HCT116 (cell line): ENCODE measurements around the gene MORC4. TPM values are rescaled to one million over a fixed set of nuclear protein-coding genes. Genes with fewer than 3 reads are reported as not detected.

Experiments
- ATAC-seq: fragments of 200-7000 bp; cut with Tn5 transposase; 2 replicates; pipeline ENCODE4 v1.9.1; 2020; ENCODE audit warnings: mild to moderate bottlenecking, moderate library complexity
- BruUV-seq: library from RNA; stranded (reverse); fragments of 400-500 nt; replicated peaks from 2 replicates; lab custom pipeline; 2021; lab: Mats Ljungman, UMichigan
- CTCF ChIA-PET: fragments of 300-600 bp; sonication (Branson Sonifier 250); formaldehyde crosslinking; loops from one replicate; lab custom pipeline; 2021; ENCODE audit warnings: antibody characterized with exemption; lab: Charles Lee
- POLR2A ChIA-PET: fragments of 300-600, 350-600 bp; sonication (Branson Sonifier 250); formaldehyde crosslinking; loops from one replicate; lab custom pipeline; 2021; ENCODE audit warnings: antibody characterized with exemption; lab: Charles Lee
- RAD21 ChIA-PET, 2 experiments: fragments of 300-600 bp; sonication (Branson Sonifier 250); formaldehyde crosslinking; loops; one replicate each; lab custom pipeline; 2023; ENCODE audit warnings: low total read pairs in 2 of 2; ENCODE audit not compliant: uncharacterized antibody in 2 of 2, unreplicated experiment in 2 of 2, low non-redundant PET in 1 of 2; lab: Charles Lee
- DNase-seq: peaks from one replicate; pipeline ENCODE4 v3.0.0-alpha.2; 2010; ENCODE audit warnings: low read depth, low spot score
- H2AFZ ChIP-seq: fragments of 200-600 bp; shearing (Covaris generic), sonication (generic); 2 replicates; pipeline ENCODE4 v1.6.1; 2017; ENCODE audit warnings: low read depth, mixed run types, mixed read lengths, antibody characterized with exemption, low read length; ENCODE audit not compliant: poor library complexity, severe bottlenecking
- H3K27ac ChIP-seq: 2 replicates; pipeline ENCODE4 v1.5.1; 2012; ENCODE audit warnings: low read depth, low read length
- H3K27me3 ChIP-seq: fragments of 200-600 bp; sonication (generic); 2 replicates; pipeline ENCODE4 v1.6.1; 2016; ENCODE audit warnings: mixed run types, low read length, mixed read lengths; ENCODE audit not compliant: insufficient read depth
- H3K36me3 ChIP-seq, 2 experiments: fragments of 200-500 bp in 1 of 2; fragments of 200-600 bp in 1 of 2; sonication (Bioruptor generic) in 1 of 2; sonication (generic) in 1 of 2; 2 replicates each; pipeline versions ENCODE4 v1.5.1 to v1.6.1; 2014 to 2016; ENCODE audit warnings: low read length in 2 of 2, inconsistent platforms in 1 of 2, mixed read lengths in 1 of 2, mixed run types in 1 of 2; ENCODE audit not compliant: insufficient read depth in 2 of 2, control insufficient read depth in 1 of 2
- H3K4me1 ChIP-seq, 2 experiments: fragments of 200-600 bp in 1 of 2; sonication (generic) in 1 of 2; 2 replicates each; pipeline versions ENCODE4 v1.5.1 to v1.6.1; 2012 to 2017; ENCODE audit warnings: low read length in 2 of 2, inconsistent platforms in 1 of 2, mild to moderate bottlenecking in 1 of 2, mixed read lengths in 1 of 2, mixed run types in 1 of 2, moderate library complexity in 1 of 2; ENCODE audit not compliant: insufficient read depth in 2 of 2, control insufficient read depth in 1 of 2
- H3K4me2 ChIP-seq: fragments of 200-600 bp; sonication (generic); 2 replicates; pipeline ENCODE4 v1.6.1; 2017; ENCODE audit warnings: mixed run types, low read length, mixed read lengths
- H3K4me3 ChIP-seq, 2 experiments: fragments of 200-600 bp in 1 of 2; sonication (generic) in 1 of 2; replicated peaks in 1 of 2; 2 replicates each; pipeline ENCODE4 v1.5.1; 2011 to 2016; ENCODE audit warnings: low read length in 2 of 2, control low read depth in 1 of 2, low read depth in 1 of 2, mild to moderate bottlenecking in 1 of 2, mixed read lengths in 1 of 2, mixed run types in 1 of 2
- H3K79me2 ChIP-seq: fragments of 200-600 bp; sonication (generic); 2 replicates; pipeline ENCODE4 v1.6.1; 2017; ENCODE audit warnings: mild to moderate bottlenecking, mixed run types, low read length, moderate library complexity, mixed read lengths; ENCODE audit not compliant: insufficient read depth
- H3K9ac ChIP-seq: fragments of 200-600 bp; sonication (generic); 2 replicates; pipeline ENCODE4 v1.6.1; 2016; ENCODE audit warnings: low read length, mixed read lengths
- H3K9me2 ChIP-seq: fragments of 200-600 bp; sonication (generic), shearing (Covaris generic); 2 replicates; pipeline ENCODE4 v1.6.1; 2017; ENCODE audit warnings: mixed run types, mild to moderate bottlenecking, moderate library complexity; ENCODE audit not compliant: insufficient read depth
- H3K9me3 ChIP-seq, 2 experiments: fragments of 200-500 bp in 1 of 2; fragments of 200-600 bp in 1 of 2; sonication (Bioruptor generic) in 1 of 2; sonication (generic) in 1 of 2; 2 replicates each; pipeline ENCODE4 v1.6.1; 2014 to 2017; ENCODE audit warnings: low read length in 2 of 2, mixed read lengths in 2 of 2, inconsistent platforms in 1 of 2, low read depth in 1 of 2, mild to moderate bottlenecking in 1 of 2, mixed run types in 1 of 2, moderate library complexity in 1 of 2; ENCODE audit not compliant: control insufficient read depth in 1 of 2, insufficient read depth in 1 of 2
- H4K20me1 ChIP-seq: fragments of 200-600 bp; sonication (generic), shearing (Covaris generic); 2 replicates; pipeline ENCODE4 v1.6.1; 2017; ENCODE audit warnings: mixed run types, mild to moderate bottlenecking, moderate library complexity; ENCODE audit not compliant: insufficient read depth
- POLR2A ChIP-seq: IDR thresholded peaks from 2 replicates; pipeline ENCODE4 v1.7.0; 2011; ENCODE audit warnings: borderline replicate concordance; ENCODE audit not compliant: insufficient read depth, insufficient read length; ENCODE audit errors: extremely low read depth
- SP1 ChIP-seq: IDR thresholded peaks from 2 replicates; pipeline ENCODE4 v1.6.1; 2012; ENCODE audit warnings: low read depth
- ZFX ChIP-seq: fragments of 450-650 bp; IDR thresholded peaks from 2 replicates; pipeline ENCODE4 v1.6.1; 2017
- intact Hi-C: fragments of 100-400 bp; cut with micrococcal nuclease; formaldehyde crosslinking; loops from 2 replicates; pipeline ENCODE4 v1.10.0; 2022
- total RNA-seq: library from RNA; stranded (reverse); gene quantifications from one replicate; pipeline ENCODE4 v1.2.1, GENCODE V29; 2021; ENCODE audit not compliant: unreplicated experiment

MORC4 gene
- total RNA-seq, 1 experiment from 2014 or later, result 20.6 TPM

DNA sequence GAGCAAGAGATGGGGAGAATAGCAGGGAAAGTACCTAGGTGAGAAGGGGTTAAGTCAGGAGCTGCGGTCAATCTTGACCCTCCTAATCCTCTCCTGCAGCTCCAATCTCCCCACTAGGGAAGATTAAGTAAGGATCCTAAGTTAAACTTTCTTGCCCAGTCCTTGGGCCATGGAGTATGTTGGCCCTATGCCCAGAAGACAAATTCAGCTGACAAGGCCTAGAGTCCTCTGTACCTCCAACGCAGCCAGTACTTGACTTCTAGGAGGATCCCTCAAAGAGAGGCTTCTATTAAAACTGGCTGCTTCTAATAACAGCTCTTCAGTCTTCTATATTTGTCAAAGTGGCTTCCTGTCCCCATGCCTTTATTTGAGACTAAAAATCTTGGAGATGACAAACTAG lies 78.4 kb downstream of the MORC4 start:
- Histone ChIP-seq H3K4me2 (no peak overlapping the region), H3K9me2 (no peaks in the 10 kb centered on the region), H2AFZ (no peak overlapping the region), H3K36me3 (no peaks in the 10 kb centered on the region), H3K27ac (no peak overlapping the region), H4K20me1 (no peaks in the 10 kb centered on the region), H3K4me1 (peaks cover 28 to 33% of the 10 kb centered on the region in 2 experiments), H3K27me3 (no peaks in the 10 kb centered on the region), H3K9ac (no peak overlapping the region), H3K4me3 (no peak overlapping the region), H3K9me3 (no peaks in the 10 kb centered on the region), H3K79me2 (no peaks in the 10 kb centered on the region)
- no peak for TF ChIP-seq POLR2A
- intact Hi-C loops, result no loop called here
- ChIA-PET CTCF (no interaction called here), RAD21 (no interaction called here), POLR2A (no interaction called here)
- no TSS peak for BruUV-seq
- DNase-seq, result no peak
- ATAC-seq, result no peak

DNA sequence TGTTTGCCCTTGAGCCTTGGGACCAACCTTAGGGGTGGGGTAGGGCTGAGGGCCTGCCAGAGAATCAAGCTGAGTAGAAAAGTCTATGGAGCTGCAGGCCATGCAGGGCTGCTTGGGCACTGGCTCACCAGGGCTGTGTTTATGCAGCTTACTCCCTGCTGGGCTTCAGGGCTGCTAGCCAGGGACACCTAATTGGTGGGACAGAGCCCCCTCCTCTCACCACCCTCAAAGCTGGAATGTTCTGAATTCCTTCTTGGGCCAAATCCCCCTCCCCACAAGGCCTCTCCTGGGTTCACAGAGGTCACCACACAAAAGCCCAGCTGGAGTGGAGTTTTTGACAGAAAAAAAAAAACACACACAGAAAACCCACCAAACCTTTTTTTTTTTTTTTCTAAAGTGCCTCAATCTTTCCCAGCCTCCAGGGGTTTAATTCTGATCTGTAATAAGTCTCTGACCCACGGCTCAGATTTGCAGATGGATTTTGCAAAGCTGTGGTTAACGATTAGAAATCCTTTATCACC lies 80.0 kb downstream of the MORC4 start, which contains the start of gene CLDN2:
CLDN2 (plus strand) TSS at position 471 of the 521 bp plus-strand sequence. CDS start 7,827 bp downstream, outside the sequence.
- DNase-seq, result no peak
- ATAC-seq, result no peak
- Histone ChIP-seq H3K9ac (no peak within 1 kb of the TSS), H3K4me1 (peaks cover 29 to 35% of the 10 kb centered on the region in 2 experiments), H2AFZ (no peak within 1 kb of the TSS), H3K36me3 (no peaks in the 10 kb centered on the region), H3K9me3 (no peaks in the 10 kb centered on the region), H3K27me3 (no peaks in the 10 kb centered on the region), H3K4me3 (no peak within 1 kb of the TSS), H3K79me2 (no peaks in the 10 kb centered on the region), H3K9me2 (no peaks in the 10 kb centered on the region), H3K27ac (no peak within 1 kb of the TSS), H4K20me1 (no peaks in the 10 kb centered on the region), H3K4me2 (no peak within 1 kb of the TSS)
- ChIA-PET POLR2A (no interaction called here), RAD21 (interaction anchor here in 1 of 2 experiments (0.7 kb wide), 1 partner anchor 729 kb away, joined by 3 read pairs; no protein-coding TSS in a partner anchor), CTCF (no interaction called here)
- TF ChIP-seq SP1 (no peak), ZFX (no peak)
- BruUV-seq, result no TSS peak
- intact Hi-C loops, result no loop called here
